HCT116 (cell line): ENCODE measurements around the gene CLDN1.

Experiments used
- EZH2 ChIP-seq: fragments of 200-600 bp; sonication (generic); IDR thresholded peaks from 2 replicates; pipeline ENCODE4 v1.6.1; 2017; ENCODE audit warnings: antibody characterized with exemption, mixed run types
- EZH2phosphoT487 ChIP-seq: fragments of 200-600 bp; IDR thresholded peaks from 2 replicates; pipeline ENCODE4 v1.6.1; 2018; ENCODE audit warnings: antibody characterized with exemption, borderline replicate concordance
- POLR2A ChIP-seq: IDR thresholded peaks from 2 replicates; pipeline ENCODE4 v1.7.0; 2011; ENCODE audit warnings: borderline replicate concordance; ENCODE audit not compliant: insufficient read depth, insufficient read length; ENCODE audit errors: extremely low read depth
- POLR2AphosphoS5 ChIP-seq: IDR thresholded peaks from 2 replicates; pipeline ENCODE4 v1.6.1; 2011; ENCODE audit warnings: mild to moderate bottlenecking, low read depth, low read length, moderate library complexity
- SRF ChIP-seq: IDR thresholded peaks from 2 replicates; pipeline ENCODE4 v1.6.1; 2012; ENCODE audit warnings: low read depth
- TF ChIP-seq, protein P1 (sequence below), 3 experiments: fragments of 200-600 bp in 1 of 3; sonication (generic) in 1 of 3; IDR thresholded peaks in 2 of 3; conservative IDR thresholded peaks in 1 of 3; 2 replicates each; pipeline ENCODE4 v1.5.1; 2012 to 2017; ENCODE audit warnings: low read depth in 2 of 3, low read length in 2 of 3, antibody characterized with exemption in 1 of 3, borderline replicate concordance in 1 of 3, control low read depth in 1 of 3, mild to moderate bottlenecking in 1 of 3, mixed read lengths in 1 of 3, mixed run types in 1 of 3, moderate library complexity in 1 of 3; ENCODE audit not compliant: insufficient read depth in 1 of 3

DNA sequence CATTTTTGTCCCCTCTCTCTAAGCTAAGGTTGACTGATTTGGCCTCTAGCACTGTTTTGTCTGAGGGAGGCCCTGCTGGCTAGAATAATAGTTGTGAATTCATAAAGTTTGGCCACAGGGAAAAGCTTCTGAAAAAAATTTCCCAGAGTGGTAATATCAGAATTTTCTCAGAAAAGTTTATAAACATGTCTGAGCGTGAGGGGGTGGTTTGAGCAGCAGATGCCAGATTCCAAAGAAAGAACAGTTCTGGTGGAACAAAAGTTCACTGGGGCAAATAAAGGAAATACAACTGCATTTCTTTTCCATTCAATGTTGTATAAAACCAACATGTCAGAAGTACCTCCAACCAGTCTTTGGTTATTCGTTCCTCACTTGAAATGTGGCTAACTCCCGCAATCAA, 61.2 kb downstream of the CLDN1 start:
- no peak for TF ChIP-seq EZH2
- TF ChIP-seq SRF = no peak
- no peak for TF ChIP-seq POLR2AphosphoS5
- TF ChIP-seq POLR2A = no peak
- TF ChIP-seq, protein P1, sequence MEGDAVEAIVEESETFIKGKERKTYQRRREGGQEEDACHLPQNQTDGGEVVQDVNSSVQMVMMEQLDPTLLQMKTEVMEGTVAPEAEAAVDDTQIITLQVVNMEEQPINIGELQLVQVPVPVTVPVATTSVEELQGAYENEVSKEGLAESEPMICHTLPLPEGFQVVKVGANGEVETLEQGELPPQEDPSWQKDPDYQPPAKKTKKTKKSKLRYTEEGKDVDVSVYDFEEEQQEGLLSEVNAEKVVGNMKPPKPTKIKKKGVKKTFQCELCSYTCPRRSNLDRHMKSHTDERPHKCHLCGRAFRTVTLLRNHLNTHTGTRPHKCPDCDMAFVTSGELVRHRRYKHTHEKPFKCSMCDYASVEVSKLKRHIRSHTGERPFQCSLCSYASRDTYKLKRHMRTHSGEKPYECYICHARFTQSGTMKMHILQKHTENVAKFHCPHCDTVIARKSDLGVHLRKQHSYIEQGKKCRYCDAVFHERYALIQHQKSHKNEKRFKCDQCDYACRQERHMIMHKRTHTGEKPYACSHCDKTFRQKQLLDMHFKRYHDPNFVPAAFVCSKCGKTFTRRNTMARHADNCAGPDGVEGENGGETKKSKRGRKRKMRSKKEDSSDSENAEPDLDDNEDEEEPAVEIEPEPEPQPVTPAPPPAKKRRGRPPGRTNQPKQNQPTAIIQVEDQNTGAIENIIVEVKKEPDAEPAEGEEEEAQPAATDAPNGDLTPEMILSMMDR (IDR thresholded peaks at IDR 0.05 in 2 of 3, conservative IDR thresholded peaks at IDR 0.05 in 1 of 3; ENCODE audit: borderline replicate concordance in 1 of 3, insufficient read depth in 1 of 3, low read depth in 2 of 3, low read length in 2 of 3) = no peak
- no peak for TF ChIP-seq EZH2phosphoT487
